K562 (cell line): ENCODE data around the gene ABHD16A. TPM values are rescaled to one million over a fixed set of nuclear protein-coding genes. Genes with fewer than 3 reads are reported as not detected.

ENCODE experiments used
- ATAC-seq: fragments of 200-7000 bp; cut with Tn5 transposase; 3 replicates; pipeline ENCODE4 v1.9.1; 2020; ENCODE audit warnings: moderate library complexity
- BruUV-seq: library from RNA; stranded (reverse); fragments of 400-500 nt; replicated peaks from 2 replicates; lab custom pipeline; 2021; lab: Mats Ljungman, UMichigan
- CTCF ChIA-PET: fragments of 300-600 bp; formaldehyde crosslinking; extraction: SDS; loops from one replicate; lab custom pipeline; 2021; ENCODE audit warnings: low intra/inter-chr PET ratio; lab: Yijun Ruan, JAX
- POLR2A ChIA-PET: fragments of 300-600, 350-650 bp; sonication (Branson Sonifier 250); formaldehyde crosslinking; extraction: SDS; loops from one replicate; lab custom pipeline; 2021; ENCODE audit warnings: antibody characterized with exemption, inconsistent platforms; lab: Yijun Ruan, JAX
- DNase-seq, 4 experiments: peaks; one replicate each; pipeline versions ENCODE4 v3.0.0 to v3.0.0-alpha.2; 2011 to 2018; ENCODE audit warnings: low spot score in 3 of 4, mixed read lengths in 3 of 4; ENCODE audit errors: extremely low read depth in 1 of 4
- FAIRE-seq: peaks from 2 replicates; lab custom pipeline; 2011; peaks lifted over from hg19 to GRCh38; lab: Jason Lieb, UNC
- H2AFZ ChIP-seq: 2 replicates; pipeline ENCODE4 v1.6.0; 2011; ENCODE audit warnings: low read depth, low read length, control low read depth, inconsistent platforms
- H3K27ac ChIP-seq: fragments of 200-600 bp; 3 replicates; pipeline ENCODE4 v1.8.0; 2011; ENCODE audit warnings: low read depth, mild to moderate bottlenecking, control low read depth, inconsistent platforms, low read length, moderate library complexity, mixed read lengths; ENCODE audit errors: extremely low read depth
- H3K27me3 ChIP-seq, 2 experiments: fragments of 300-600 bp in 1 of 2; 2 replicates in 1 of 2; 3 replicates in 1 of 2; pipeline versions ENCODE4 v1.6.0 to v1.8.0; 2011; ENCODE audit warnings: inconsistent platforms in 2 of 2, low read length in 2 of 2, mild to moderate bottlenecking in 1 of 2, mixed read lengths in 1 of 2, moderate library complexity in 1 of 2; ENCODE audit not compliant: control insufficient read depth in 2 of 2, insufficient read depth in 2 of 2
- H3K36me3 ChIP-seq: fragments of 300-600 bp; 3 replicates; pipeline ENCODE4 v1.8.0; 2011; ENCODE audit warnings: mild to moderate bottlenecking, low read length, inconsistent platforms; ENCODE audit not compliant: control insufficient read depth, insufficient read depth
- H3K4me1 ChIP-seq, 2 experiments: fragments of 200-600 bp in 1 of 2; replicated peaks in 1 of 2; 2 replicates in 1 of 2; 3 replicates in 1 of 2; pipeline versions ENCODE4 v1.5.1 to v1.8.0; 2011; ENCODE audit warnings: inconsistent platforms in 2 of 2, low read length in 2 of 2, mild to moderate bottlenecking in 1 of 2, mixed read lengths in 1 of 2, moderate library complexity in 1 of 2; ENCODE audit not compliant: control insufficient read depth in 2 of 2, insufficient read depth in 2 of 2
- H3K4me2 ChIP-seq: 2 replicates; pipeline ENCODE4 v1.6.1; 2011; ENCODE audit warnings: low read length, control low read depth, inconsistent platforms, mixed read lengths; ENCODE audit not compliant: insufficient read depth
- H3K4me3 ChIP-seq: fragments of 200-600 bp; sonication (generic), shearing (Covaris generic); 2 replicates; pipeline ENCODE4 v1.5.1; 2016; ENCODE audit warnings: control low read depth, inconsistent platforms
- H3K79me2 ChIP-seq: fragments of 200-600 bp; 3 replicates; pipeline ENCODE4 v1.8.0; 2011; ENCODE audit warnings: low read length, inconsistent platforms; ENCODE audit not compliant: control insufficient read depth, insufficient read depth
- H3K9ac ChIP-seq, 2 experiments: 2 replicates each; pipeline versions ENCODE4 v1.6.0 to v1.6.1; 2011; ENCODE audit warnings: low read depth in 2 of 2, low read length in 2 of 2, control low read depth in 1 of 2, inconsistent platforms in 1 of 2, mild to moderate bottlenecking in 1 of 2, mixed read lengths in 1 of 2; ENCODE audit not compliant: insufficient read depth in 1 of 2
- H3K9me1 ChIP-seq: one replicate; pipeline ENCODE4 v1.6.0; 2011; ENCODE audit warnings: inconsistent platforms, mild to moderate bottlenecking, low read length, moderate library complexity; ENCODE audit not compliant: control insufficient read depth, insufficient read depth
- H3K9me3 ChIP-seq: replicated peaks from 2 replicates; pipeline ENCODE4 v1.5.1; 2011; ENCODE audit warnings: low read depth, low read length, inconsistent platforms; ENCODE audit not compliant: control insufficient read depth, insufficient read depth
- H4K20me1 ChIP-seq: replicated peaks from 2 replicates; pipeline ENCODE4 v1.6.1; 2011; ENCODE audit warnings: low read length, inconsistent platforms, mixed read lengths; ENCODE audit not compliant: control insufficient read depth, insufficient read depth
- RNF2 ChIP-seq: sonication (generic); IDR thresholded peaks from 2 replicates; pipeline ENCODE4 v1.6.1; 2016
- TFAP4 ChIP-seq: sonication (generic); formaldehyde crosslinking; IDR thresholded peaks from 2 replicates; pipeline ENCODE4 v1.8.0; 2022; ENCODE audit warnings: missing genetic modification reagents, mild to moderate bottlenecking, moderate library complexity, borderline replicate concordance
- WGBS: fragments of 100-300 bp; shearing (Covaris generic); methylation state at CpG from one replicate; pipeline ENCODE4 v1.1.6; 2016; ENCODE audit warnings: low coverage, mixed read lengths; ENCODE audit not compliant: insufficient coverage; ENCODE audit errors: missing lambda C conversion rate; 5-methylcytosine and 5-hydroxymethylcytosine counted together
- in situ Hi-C: fragments of 300-500 bp; cut with MboI; formaldehyde crosslinking; loops from 4 replicates; pipeline ENCODE4 v1.15.0; 2018; ENCODE audit warnings: inconsistent platforms, mixed read lengths
- intact Hi-C: fragments of 100-400 bp; cut with micrococcal nuclease; formaldehyde crosslinking; loops from 2 replicates; pipeline ENCODE4 v1.14.2; 2022
- polyA plus RNA-seq, 8 experiments: library from polyadenylated mRNA; depleted of rRNA in 4 of 8; stranded (reverse) in 5 of 8; unstranded in 3 of 8; fragments of >200 nt; fragmentation: Nextera tagmentation in 2 of 8; fragmentation: Illumina TruSeq in 1 of 8; extraction: Ambion mirVana in 2 of 8; extraction: Trizol in 1 of 8; gene quantifications; 2 replicates each; pipeline versions ENCODE4 v1.2.1 to v1.2.3, GENCODE V29; 2011 to 2014; ENCODE audit warnings: inconsistent platforms in 1 of 8, missing spikeins in 1 of 8
- total RNA-seq, 7 experiments: library from RNA; depleted of rRNA in 6 of 7; stranded (reverse); fragments of >200 nt in 6 of 7; fragmentation: Illumina TruSeq in 2 of 7; extraction: Trizol in 2 of 7; gene quantifications; 2 replicates each; pipeline versions ENCODE4 v1.2.1 to v1.2.3, GENCODE V29; 2011 to 2021; ENCODE audit warnings: low replicate concordance in 1 of 7

The ABHD16A gene
- total and polyA plus RNA-seq, 9 of the 15 experiments (the other 6 are each of a cell fraction or from before 2014, with no cell fraction given) = 25.8 to 120 (median 81.6) TPM

GRCh38 chr6:31721351-31722020, 18.4 kb upstream of the ABHD16A start, which contains the start of gene LY6G6C:
Gene LY6G6C (minus strand): TSS chr6:31721746. CDS start chr6:31721679, 67 bp downstream.
- in situ Hi-C loops = no loop called here
- Histone ChIP-seq H3K36me3 (peaks cover 6% of the 10 kb centered on the region; the same call in 1 of the 3 replicates), H3K4me2 (no peak within 1 kb of the TSS), H3K9ac (peak within 1 kb of the TSS in 1 of 2 experiments; percentile 31; a peak in 1 of 4 replicates), H3K79me2 (no peaks in the 10 kb centered on the region), H3K27ac (no peak within 1 kb of the TSS), H3K9me3 (no peaks in the 10 kb centered on the region), H3K9me1 (no peaks in the 10 kb centered on the region), H3K4me1 (peaks cover 26 to 31% of the 10 kb centered on the region in 2 experiments), H3K4me3 (no peak within 1 kb of the TSS), H3K27me3 (no peaks in the 10 kb centered on the region), H2AFZ (no peak within 1 kb of the TSS), H4K20me1 (no peaks in the 10 kb centered on the region)
- TF ChIP-seq TFAP4 (0 out of 2 replicates have a peak, but pooled peaks have one; percentile 26), RNF2 (no peak)
- no peak for ATAC-seq
- ChIA-PET CTCF (no interaction called here), POLR2A (interaction anchor here (0.6 to 15.0 kb wide), 10 partner anchors 10 to 367 kb away, joined by 3 to 236 read pairs (median 6); partner anchors contain the start of genes ABHD16A, CLIC1, CSNK2B and DDAH2)
- no peak for DNase-seq
- no peak for FAIRE-seq
- 15% methylated on average over 4 of the region's 4 CpGs for WGBS
- intact Hi-C loops = no loop called here
- no TSS peak for BruUV-seq
